ENCODE data around the gene KXD1.

KXD1 gene

DNA sequence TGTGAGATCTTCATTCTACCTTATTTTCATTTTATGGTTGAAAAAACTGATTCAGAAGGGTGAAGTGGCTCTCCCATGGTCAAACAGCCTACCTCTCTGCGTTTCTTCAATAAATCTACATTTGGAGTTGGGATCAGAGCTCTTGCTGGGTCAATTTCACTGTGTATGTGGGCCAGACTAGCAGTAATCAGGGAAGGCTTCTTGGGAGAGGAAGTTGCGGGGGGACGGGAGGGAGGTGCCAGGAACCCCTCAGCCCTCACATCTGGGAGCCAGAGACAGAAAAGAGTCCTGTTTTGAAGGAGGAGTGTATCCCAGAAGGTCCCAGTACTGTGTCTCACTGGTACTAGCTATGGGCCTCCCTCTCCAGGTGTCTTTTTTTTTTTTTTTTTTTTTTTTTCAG lies 934 bp downstream of the KXD1 start:
- DNase-seq (ENCODE audit: low spot score): no peak
- Histone ChIP-seq H3K79me1 (ENCODE audit: low read depth, low read length) (peaks cover 5% of the 10 kb centered on the region), H3K4me2 (ENCODE audit: insufficient read depth, low read length, poor library complexity, severe bottlenecking) (peak overlapping the region; percentile 89), H2AK5ac (ENCODE audit: low read depth, low read length) (no peak overlapping the region), H4K91ac (ENCODE audit: low read depth, low read length, poor library complexity) (no peak overlapping the region), H2BK12ac (ENCODE audit: low read length) (no peak overlapping the region), H2AFZ (ENCODE audit: low read length) (no peak overlapping the region), H3K4me1 (ENCODE audit: control insufficient read depth in 2 of 2, insufficient read depth in 1 of 2, low read depth in 1 of 2, low read length in 2 of 2) (no peaks in the 10 kb centered on the region), H2BK120ac (ENCODE audit: low read depth, low read length) (no peak overlapping the region), H3K9ac (ENCODE audit: low read depth, low read length, poor library complexity) (no peak overlapping the region), H3K23ac (ENCODE audit: low read depth, low read length, poor library complexity) (no peak overlapping the region), H2BK15ac (ENCODE audit: low read length) (no peak overlapping the region), H2BK5ac (ENCODE audit: low read length) (no peak overlapping the region), H4K8ac (ENCODE audit: low read depth, low read length) (no peak overlapping the region), H3K36me3 (replicated peaks in 1 of 2; ENCODE audit: control insufficient read depth in 2 of 2, insufficient read depth in 2 of 2, low read length in 2 of 2) (peaks cover 3 to 28% of the 10 kb centered on the region in 2 donors), H3K18ac (ENCODE audit: low read length) (no peak overlapping the region), H3K4ac (ENCODE audit: low read length) (no peak overlapping the region), H3K9me3 (replicated peaks in 1 of 2; ENCODE audit: control insufficient read depth in 2 of 2, insufficient read depth in 1 of 2, low read depth in 1 of 2, low read length in 2 of 2) (no peaks in the 10 kb centered on the region), H3K27ac (replicated peaks; ENCODE audit: low read length) (no peak overlapping the region), H3K14ac (ENCODE audit: low read length) (no peak overlapping the region), H3K4me3 (ENCODE audit: low read length in 2 of 2) (peak overlapping the region in 1 of 2 donors; percentile 70), H3K27me3 (ENCODE audit: control insufficient read depth in 3 of 3, insufficient read depth in 3 of 3, low read depth in 1 of 3, low read length in 3 of 3) (no peaks in the 10 kb centered on the region)
- WGBS, 2 donors (ENCODE audit: extremely low coverage in 2 of 2, insufficient read length in 2 of 2, insufficient replicate concordance in 1 of 2): no CpG with 5 or more reads among the region's 3 CpGs

- no peaks in the 10 kb centered on the region for H3K4me1 ChIP-seq (ENCODE audit: control insufficient read depth in 2 of 2, insufficient read depth in 1 of 2, low read depth in 1 of 2, low read length in 2 of 2)
- H2AFZ ChIP-seq (ENCODE audit: low read length): no peak overlapping the region
- no peak overlapping the region for H2BK5ac ChIP-seq (ENCODE audit: low read length)
Measured at GRCh38 chr19:18559685-18560084, 2.0 kb downstream of the KXD1 start.

GRCh38 chr19:18562086-18562485 lies 4.4 kb downstream of the KXD1 start:
- no CpG with 5 or more reads among the region's 14 CpGs for WGBS, 2 donors (ENCODE audit: extremely low coverage in 2 of 2, insufficient read length in 2 of 2, insufficient replicate concordance in 1 of 2)

More at GRCh38 chr19:18559685-18560084, 2.0 kb downstream of the KXD1 start:
- H3K18ac ChIP-seq (ENCODE audit: low read length): no peak overlapping the region
- H3K4me3 ChIP-seq (ENCODE audit: low read length in 2 of 2): no peak overlapping the region
- H2BK12ac ChIP-seq (ENCODE audit: low read length): no peak overlapping the region
- H3K9ac ChIP-seq (ENCODE audit: low read depth, low read length, poor library complexity): no peak overlapping the region
- H2BK120ac ChIP-seq (ENCODE audit: low read depth, low read length): no peak overlapping the region
- H3K27ac ChIP-seq (replicated peaks; ENCODE audit: low read length): no peak overlapping the region
- DNase-seq (ENCODE audit: low spot score): no peak
- H3K23ac ChIP-seq (ENCODE audit: low read depth, low read length, poor library complexity): no peak overlapping the region
- peaks cover 5% of the 10 kb centered on the region for H3K79me1 ChIP-seq (ENCODE audit: low read depth, low read length)
- WGBS, 2 donors (ENCODE audit: extremely low coverage in 2 of 2, insufficient read length in 2 of 2, insufficient replicate concordance in 1 of 2): no CpG with 5 or more reads among the region's 5 CpGs
- H4K91ac ChIP-seq (ENCODE audit: low read depth, low read length, poor library complexity): no peak overlapping the region
- no peak overlapping the region for H4K8ac ChIP-seq (ENCODE audit: low read depth, low read length)
- no peaks in the 10 kb centered on the region for H3K27me3 ChIP-seq (ENCODE audit: control insufficient read depth in 3 of 3, insufficient read depth in 3 of 3, low read depth in 1 of 3, low read length in 3 of 3)
- H3K4me2 ChIP-seq (ENCODE audit: insufficient read depth, low read length, poor library complexity, severe bottlenecking): no peak overlapping the region
- H2BK15ac ChIP-seq (ENCODE audit: low read length): no peak overlapping the region
- H3K9me3 ChIP-seq (replicated peaks in 1 of 2; ENCODE audit: control insufficient read depth in 2 of 2, insufficient read depth in 1 of 2, low read depth in 1 of 2, low read length in 2 of 2): peaks cover 0 to 2% of the 10 kb centered on the region in 2 donors
- no peak overlapping the region for H2AK5ac ChIP-seq (ENCODE audit: low read depth, low read length)
- no peak overlapping the region for H3K14ac ChIP-seq (ENCODE audit: low read length)
- no peak overlapping the region for H3K4ac ChIP-seq (ENCODE audit: low read length)
- H3K36me3 ChIP-seq (replicated peaks in 1 of 2; ENCODE audit: control insufficient read depth in 2 of 2, insufficient read depth in 2 of 2, low read length in 2 of 2): peaks cover 7 to 38% of the 10 kb centered on the region in 2 donors

GRCh38 chr19:18566953-18567352 lies 9.3 kb downstream of the KXD1 start:
- Histone ChIP-seq H3K4me1 (ENCODE audit: control insufficient read depth in 2 of 2, insufficient read depth in 1 of 2, low read depth in 1 of 2, low read length in 2 of 2) (peaks cover 0 to 3% of the 10 kb centered on the region in 2 donors), H3K23ac (ENCODE audit: low read depth, low read length, poor library complexity) (peak overlapping the region; percentile 55), H3K4ac (ENCODE audit: low read length) (no peak overlapping the region), H3K14ac (ENCODE audit: low read length) (no peak overlapping the region), H3K4me2 (ENCODE audit: insufficient read depth, low read length, poor library complexity, severe bottlenecking) (no peak overlapping the region), H2BK5ac (ENCODE audit: low read length) (no peak overlapping the region), H2BK120ac (ENCODE audit: low read depth, low read length) (no peak overlapping the region), H3K27me3 (ENCODE audit: control insufficient read depth in 3 of 3, insufficient read depth in 3 of 3, low read depth in 1 of 3, low read length in 3 of 3) (no peaks in the 10 kb centered on the region), H4K91ac (ENCODE audit: low read depth, low read length, poor library complexity) (no peak overlapping the region), H3K18ac (ENCODE audit: low read length) (no peak overlapping the region), H4K8ac (ENCODE audit: low read depth, low read length) (no peak overlapping the region), H2BK15ac (ENCODE audit: low read length) (no peak overlapping the region), H3K36me3 (replicated peaks in 1 of 2; ENCODE audit: control insufficient read depth in 2 of 2, insufficient read depth in 2 of 2, low read length in 2 of 2) (peaks cover 36 to 77% of the 10 kb centered on the region in 2 donors), H2AK5ac (ENCODE audit: low read depth, low read length) (no peak overlapping the region), H3K9me3 (replicated peaks in 1 of 2; ENCODE audit: control insufficient read depth in 2 of 2, insufficient read depth in 1 of 2, low read depth in 1 of 2, low read length in 2 of 2) (peaks cover 0 to 3% of the 10 kb centered on the region in 2 donors), H3K4me3 (ENCODE audit: low read length in 2 of 2) (no peak overlapping the region), H2BK12ac (ENCODE audit: low read length) (no peak overlapping the region), H3K79me1 (ENCODE audit: low read depth, low read length) (peaks cover 3% of the 10 kb centered on the region), H3K9ac (ENCODE audit: low read depth, low read length, poor library complexity) (peak overlapping the region; percentile 44), H3K27ac (replicated peaks; ENCODE audit: low read length) (no peak overlapping the region), H2AFZ (ENCODE audit: low read length) (no peak overlapping the region)
- DNase-seq (ENCODE audit: low spot score): no peak
- no CpG with 5 or more reads among the region's 8 CpGs for WGBS, 2 donors (ENCODE audit: extremely low coverage in 2 of 2, insufficient read length in 2 of 2, insufficient replicate concordance in 1 of 2)

More at GRCh38 chr19:18562086-18562485, 4.4 kb downstream of the KXD1 start:
- Histone ChIP-seq H3K9me3 (replicated peaks in 1 of 2; ENCODE audit: control insufficient read depth in 2 of 2, insufficient read depth in 1 of 2, low read depth in 1 of 2, low read length in 2 of 2) (peaks cover 0 to 3% of the 10 kb centered on the region in 2 donors), H3K4me3 (ENCODE audit: low read length in 2 of 2) (no peak overlapping the region), H4K91ac (ENCODE audit: low read depth, low read length, poor library complexity) (no peak overlapping the region), H3K14ac (ENCODE audit: low read length) (no peak overlapping the region), H2BK15ac (ENCODE audit: low read length) (no peak overlapping the region), H3K4me1 (ENCODE audit: control insufficient read depth in 2 of 2, insufficient read depth in 1 of 2, low read depth in 1 of 2, low read length in 2 of 2) (no peaks in the 10 kb centered on the region), H3K18ac (ENCODE audit: low read length) (no peak overlapping the region), H2BK12ac (ENCODE audit: low read length) (no peak overlapping the region), H2AK5ac (ENCODE audit: low read depth, low read length) (no peak overlapping the region), H2BK5ac (ENCODE audit: low read length) (no peak overlapping the region), H3K23ac (ENCODE audit: low read depth, low read length, poor library complexity) (no peak overlapping the region), H3K79me1 (ENCODE audit: low read depth, low read length) (peaks cover 5% of the 10 kb centered on the region), H3K4ac (ENCODE audit: low read length) (no peak overlapping the region), H2AFZ (ENCODE audit: low read length) (no peak overlapping the region), H3K27ac (replicated peaks; ENCODE audit: low read length) (no peak overlapping the region), H2BK120ac (ENCODE audit: low read depth, low read length) (no peak overlapping the region), H4K8ac (ENCODE audit: low read depth, low read length) (no peak overlapping the region), H3K9ac (ENCODE audit: low read depth, low read length, poor library complexity) (no peak overlapping the region), H3K4me2 (ENCODE audit: insufficient read depth, low read length, poor library complexity, severe bottlenecking) (no peak overlapping the region), H3K27me3 (ENCODE audit: control insufficient read depth in 3 of 3, insufficient read depth in 3 of 3, low read depth in 1 of 3, low read length in 3 of 3) (no peaks in the 10 kb centered on the region), H3K36me3 (replicated peaks in 1 of 2; ENCODE audit: control insufficient read depth in 2 of 2, insufficient read depth in 2 of 2, low read length in 2 of 2) (peaks cover 15 to 61% of the 10 kb centered on the region in 2 donors)
- no peak for DNase-seq (ENCODE audit: low spot score)

Data from neuronal stem cell (in vitro differentiated cells).